SH-SY5Y (cell line): Measurements from ENCODE around the gene SREK1.

ENCODE experiments used
- GATA2 ChIP-seq: IDR thresholded peaks from 2 replicates; pipeline ENCODE4 v1.6.1; 2011; ENCODE audit warnings: mild to moderate bottlenecking, low read depth, low read length
- GATA3 ChIP-seq: IDR thresholded peaks from 2 replicates; pipeline ENCODE4 v1.6.1; 2011; ENCODE audit warnings: low read depth, mild to moderate bottlenecking, low read length, moderate library complexity

- TF ChIP-seq GATA2: no peak
- TF ChIP-seq GATA3: no peak
Measured at GRCh38 chr5:66143473-66144073, 527 bp upstream of the SREK1 start.
